ENCODE measurements around the gene NSA2. TPM values are rescaled to one million over a fixed set of nuclear protein-coding genes. Genes with fewer than 3 reads are reported as not detected.
A peak's percentile ranks its signal among the peaks of the same experiment; 100 is the strongest.

NSA2 gene
- polyA plus RNA-seq (2011; rRNA removed) (11.7 and 66.8 TPM in 2 replicates), polyA minus RNA-seq (2011; rRNA and poly(A)+ RNA removed) (4.0 and 7.1 TPM in 2 replicates)

- H3K4me3 ChIP-seq (ENCODE audit: low read depth, low read length) = peak within 1 kb of the TSS; percentile 95
- ChIA-PET CTCF (interaction anchor here (0.9 to 1.3 kb wide), 6 partner anchors 34 to 151 kb away, joined by 3 to 6 read pairs (median 4); no protein-coding TSS in a partner anchor), POLR2A (interaction anchor here (0.6 kb wide), 1 partner anchor 48 kb away, joined by 3 read pairs; no protein-coding TSS in a partner anchor)
- H3K27me3 ChIP-seq (ENCODE audit: control insufficient read depth, insufficient read depth, low read length) = no peaks in the 10 kb centered on the region
- DNase-seq (ENCODE audit: low read depth) = peak; percentile 69
- no peaks in the 10 kb centered on the region for H3K36me3 ChIP-seq (ENCODE audit: control insufficient read depth, insufficient read depth, low read length)
- TF ChIP-seq CTCF (IDR thresholded peaks at IDR 0.05; ENCODE audit: insufficient read depth, low read depth, low read length) = no peak
Observed at GRCh38 chr5:74766849-74767578, at the start of gene NSA2, which contains the start of gene GFM2. Gene NSA2 (plus strand): TSS chr5:74767249. CDS start chr5:74767361, 112 bp downstream. Gene GFM2 (minus strand): TSS chr5:74767117. CDS start chr5:74763742, 3,375 bp downstream.

GRCh38 chr5:74717596-74717995 lies 49.5 kb upstream of the NSA2 start:
- ChIA-PET POLR2A (no interaction called here), CTCF (no interaction called here)
- Histone ChIP-seq H3K27me3 (ENCODE audit: control insufficient read depth, insufficient read depth, low read length) (no peaks in the 10 kb centered on the region), H3K4me3 (ENCODE audit: low read depth, low read length) (no peak overlapping the region), H3K36me3 (ENCODE audit: control insufficient read depth, insufficient read depth, low read length) (no peaks in the 10 kb centered on the region)
- TF ChIP-seq CTCF (IDR thresholded peaks at IDR 0.05; ENCODE audit: insufficient read depth, low read depth, low read length) = no peak
- DNase-seq (ENCODE audit: low read depth) = no peak

GRCh38 chr5:74722271-74722670 lies 44.8 kb upstream of the NSA2 start:
- H3K36me3 ChIP-seq (ENCODE audit: control insufficient read depth, insufficient read depth, low read length) = peaks cover 3% of the 10 kb centered on the region; the same call in 1 of the 2 replicates
- TF ChIP-seq CTCF (IDR thresholded peaks at IDR 0.05; ENCODE audit: insufficient read depth, low read depth, low read length) = no peak
- no peak overlapping the region for H3K4me3 ChIP-seq (ENCODE audit: low read depth, low read length)
- H3K27me3 ChIP-seq (ENCODE audit: control insufficient read depth, insufficient read depth, low read length) = no peaks in the 10 kb centered on the region
- POLR2A ChIA-PET = no interaction called here
- CTCF ChIA-PET = interaction anchor here (1.1 kb wide), 1 partner anchor 38 kb away, joined by 3 read pairs; no protein-coding TSS in a partner anchor
- no peak for DNase-seq (ENCODE audit: low read depth)

- H3K27me3 ChIP-seq (ENCODE audit: control insufficient read depth, insufficient read depth, low read length) = no peaks in the 10 kb centered on the region
- peaks cover 6% of the 10 kb centered on the region; the same call in 1 of the 2 replicates for H3K36me3 ChIP-seq (ENCODE audit: control insufficient read depth, insufficient read depth, low read length)
- DNase-seq (ENCODE audit: low read depth) = no peak
- no peak for TF ChIP-seq CTCF (IDR thresholded peaks at IDR 0.05; ENCODE audit: insufficient read depth, low read depth, low read length)
- H3K4me3 ChIP-seq (ENCODE audit: low read depth, low read length) = no peak overlapping the region
- ChIA-PET CTCF (interaction anchor here (0.7 to 1.1 kb wide), 2 partner anchors 11 to 99 kb away, joined by 3 read pairs; no protein-coding TSS in a partner anchor), POLR2A (no interaction called here)
Observed at GRCh38 chr5:74725331-74725730, 41.7 kb upstream of the NSA2 start.

- H3K36me3 ChIP-seq (ENCODE audit: control insufficient read depth, insufficient read depth, low read length) = peaks cover 5% of the 10 kb centered on the region
- POLR2A ChIA-PET = no interaction called here
Observed at GRCh38 chr5:74736759-74737158, 30.3 kb upstream of the NSA2 start.

More at GRCh38 chr5:74736759-74737158, 30.3 kb upstream of the NSA2 start:
- Histone ChIP-seq H3K27me3 (ENCODE audit: control insufficient read depth, insufficient read depth, low read length) (no peaks in the 10 kb centered on the region), H3K4me3 (ENCODE audit: low read depth, low read length) (no peak overlapping the region)
- no peak for DNase-seq (ENCODE audit: low read depth)
- CTCF ChIA-PET = no interaction called here
- TF ChIP-seq CTCF (IDR thresholded peaks at IDR 0.05; ENCODE audit: insufficient read depth, low read depth, low read length) = no peak

All from BJ (cell line).